Measurements from ENCODE around the gene PEX5. TPM values are rescaled to one million over a fixed set of nuclear protein-coding genes. Genes with fewer than 3 reads are reported as not detected.

PEX5 gene
- total RNA-seq = 23.5 and 26.6 TPM in 2 replicates

GRCh38 chr12:7189398-7190267, at the start of gene PEX5:
Gene PEX5, plus strand, starts transcription at chr12:7189686. Its CDS starts 692 bp downstream, at chr12:7190378.

Other genes starting within 250 kb of the PEX5 start
- not detected in 2 replicates for gene RNU7-1, start 245.9 kb upstream of the PEX5 start, total RNA-seq
- gene C12orf57, start 245.7 kb upstream of the PEX5 start, total RNA-seq = 64.9 and 76.2 TPM in 2 replicates
- 0.36 TPM in 1 of 2 replicates, not detected in the other for gene PTPN6, start 238.3 kb upstream of the PEX5 start, total RNA-seq
- gene PHB2, start 219.0 kb upstream of the PEX5 start, total RNA-seq = 193 and 222 TPM in 2 replicates
- 48.4 and 49.6 TPM in 2 replicates for gene EMG1, start 218.8 kb upstream of the PEX5 start, total RNA-seq
- gene LPCAT3, start 171.2 kb upstream of the PEX5 start, total RNA-seq = 9.4 and 14.7 TPM in 2 replicates
- 0.57 and 1.2 TPM in 2 replicates for gene C1S, start 129.0 kb upstream of the PEX5 start, total RNA-seq
- gene C1R, start 97.2 kb upstream of the PEX5 start, total RNA-seq = 1.7 and 3.2 TPM in 2 replicates
- 15.3 and 27.1 TPM in 2 replicates for gene C1RL, start 80.5 kb upstream of the PEX5 start, total RNA-seq
- gene RBP5, start 60.8 kb upstream of the PEX5 start, total RNA-seq = 0.50 TPM in 1 of 2 replicates, not detected in the other
- gene CLSTN3, start 59.3 kb upstream of the PEX5 start, total RNA-seq = 19.8 and 31.1 TPM in 2 replicates
- gene ACSM4, start 114.4 kb downstream of the PEX5 start, total RNA-seq = not detected in 2 replicates

Measured in thoracic aorta endothelial cell (primary cell).